Measurements from ENCODE around the gene B4GALT5. TPM values are rescaled to one million over a fixed set of nuclear protein-coding genes. Genes with fewer than 3 reads are reported as not detected.
A peak's percentile ranks its signal among the peaks of the same experiment; 100 is the strongest.

The B4GALT5 gene
- total RNA-seq, 6 donors from 2014 or later, result 16.2 to 49.0 (median 36.7) TPM

DNA sequence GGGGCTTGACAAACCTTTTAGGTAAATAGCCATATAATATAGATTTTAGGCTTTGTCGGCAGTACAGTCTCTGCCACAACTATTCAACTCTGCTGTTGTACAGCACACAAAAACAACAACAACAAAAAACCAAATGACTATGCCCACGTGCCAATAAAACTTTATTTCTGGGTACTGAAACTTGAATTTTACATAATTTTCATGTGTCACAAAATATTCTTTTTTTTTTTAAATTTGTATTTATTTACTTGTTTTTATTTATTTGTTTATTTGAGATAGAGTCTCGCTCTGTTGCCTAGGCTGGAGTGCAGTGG is 34.8 kb upstream of the B4GALT5 start:
- TF ChIP-seq CTCF (IDR thresholded peaks at IDR 0.05), result no peak
- no peak for TF ChIP-seq POLR2AphosphoS5 (IDR thresholded peaks at IDR 0.05)
- TF ChIP-seq POLR2A (IDR thresholded peaks at IDR 0.05), result no peak
- no peak for TF ChIP-seq EP300 (IDR thresholded peaks at IDR 0.05)
- Histone ChIP-seq H3K4me1 (peaks cover 0 to 23% (median 9%) of the 10 kb centered on the region in 4 donors), H3K4me3 (no peak overlapping the region), H3K27me3 (no peaks in the 10 kb centered on the region), H3K36me3 (no peaks in the 10 kb centered on the region), H3K27ac (peak overlapping the region; percentile 49 to 84 (median 78)), H3K9me3 (no peaks in the 10 kb centered on the region)
- ATAC-seq (ENCODE audit: low FRiP score in 2 of 2), result no peak
- no peak for DNase-seq
- WGBS, 2 donors, result 95 to 98% methylated on average over 3 of the region's 3 CpGs

DNA sequence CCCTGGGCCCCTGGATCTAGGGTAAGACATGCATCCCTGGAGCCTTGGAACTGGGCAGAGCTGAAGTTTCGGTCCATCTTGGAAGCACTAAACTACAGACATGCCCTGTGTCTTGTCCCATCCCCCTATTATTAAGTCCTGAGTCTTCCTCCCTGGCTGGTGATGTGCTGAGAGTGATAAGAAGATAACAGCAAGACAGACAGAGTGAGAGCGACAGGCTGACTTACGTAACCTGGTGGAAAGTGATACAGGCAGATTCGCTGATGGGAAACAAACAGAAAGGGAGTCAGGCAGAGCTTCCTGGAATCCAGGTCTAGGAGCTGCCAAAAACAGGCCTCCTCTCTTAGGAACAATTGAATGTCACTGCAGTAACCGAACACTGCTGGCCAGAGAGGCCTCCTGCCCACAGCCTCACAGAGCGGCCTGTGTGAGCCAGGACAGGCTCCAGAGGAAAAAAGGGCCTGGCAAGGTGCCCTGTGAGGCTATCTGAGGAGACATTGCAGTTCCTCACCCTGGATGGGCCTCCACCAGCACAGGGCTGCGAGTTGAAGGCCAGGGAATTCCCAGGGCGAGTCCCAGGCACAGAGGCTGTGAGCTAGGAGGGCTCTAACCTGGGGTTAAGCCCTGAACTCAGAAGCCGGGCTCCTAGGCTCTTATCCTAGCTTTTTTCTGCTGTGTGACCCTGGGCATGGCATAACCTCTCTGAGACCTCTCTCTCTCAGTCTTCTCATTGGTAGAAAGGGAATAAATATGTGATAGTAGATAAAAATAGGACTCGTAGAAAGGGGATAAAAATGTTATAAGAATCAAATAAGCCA is 34.2 kb upstream of the B4GALT5 start:
- peak; percentile 78 to 89 for ATAC-seq (ENCODE audit: low FRiP score in 2 of 2)
- peaks cover 0 to 23% (median 9%) of the 10 kb centered on the region in 4 donors for H3K4me1 ChIP-seq
- TF ChIP-seq POLR2AphosphoS5 (IDR thresholded peaks at IDR 0.05) (peak; percentile 66 to 85), EP300 (IDR thresholded peaks at IDR 0.05) (peak in 3 of 4 donors; percentile 63 to 80 (median 66)), POLR2A (IDR thresholded peaks at IDR 0.05) (no peak), CTCF (IDR thresholded peaks at IDR 0.05) (no peak)
- peak overlapping the region; percentile 60 to 84 (median 78) for H3K27ac ChIP-seq
- H3K9me3 ChIP-seq, result no peaks in the 10 kb centered on the region
- H3K4me3 ChIP-seq, result no peak overlapping the region
- H3K27me3 ChIP-seq, result no peaks in the 10 kb centered on the region
- H3K36me3 ChIP-seq, result no peaks in the 10 kb centered on the region
- DNase-seq, result peak; percentile 22 to 66
- WGBS, 2 donors, result 54 to 69% methylated on average over 7 to 10 of the region's 10 CpGs

DNA sequence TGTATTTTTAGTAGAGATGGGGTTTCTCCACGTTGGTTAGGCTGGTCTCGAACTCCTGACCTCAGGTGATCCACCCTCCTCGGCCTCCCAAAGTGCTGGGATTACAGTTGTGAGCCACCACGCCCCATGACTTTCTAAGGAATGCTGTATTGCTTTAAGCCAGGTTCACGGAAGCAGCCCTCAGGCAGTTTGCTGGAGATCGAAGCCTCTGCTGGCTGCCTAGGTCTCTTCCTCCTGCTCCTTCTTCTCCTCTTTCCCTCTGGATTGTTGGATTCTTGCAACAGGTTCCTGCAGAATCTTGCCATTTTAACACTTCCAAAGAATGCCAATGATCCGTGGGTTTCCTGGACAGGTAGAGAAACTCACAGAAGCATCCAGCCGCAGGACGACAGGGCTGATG is 29.3 kb upstream of the B4GALT5 start:
- no peaks in the 10 kb centered on the region for H3K9me3 ChIP-seq
- peaks cover 0 to 6% (median 1%) of the 10 kb centered on the region in 4 donors for H3K4me1 ChIP-seq
- ATAC-seq (ENCODE audit: low FRiP score in 2 of 2), result no peak
- H3K4me3 ChIP-seq, result no peak overlapping the region
- H3K27ac ChIP-seq, result no peak overlapping the region
- no peak for DNase-seq
- no peaks in the 10 kb centered on the region for H3K36me3 ChIP-seq
- 84 to 86% methylated on average over 9 of the region's 9 CpGs for WGBS, 2 donors
- no peaks in the 10 kb centered on the region for H3K27me3 ChIP-seq
- TF ChIP-seq POLR2AphosphoS5 (IDR thresholded peaks at IDR 0.05) (no peak), POLR2A (IDR thresholded peaks at IDR 0.05) (no peak), EP300 (IDR thresholded peaks at IDR 0.05) (no peak), CTCF (IDR thresholded peaks at IDR 0.05) (no peak)

- H3K4me1 ChIP-seq, result no peaks in the 10 kb centered on the region
- WGBS, 2 donors, result 85 to 88% methylated on average over 8 of the region's 8 CpGs
- H3K27me3 ChIP-seq, result no peaks in the 10 kb centered on the region
- ATAC-seq (ENCODE audit: low FRiP score in 2 of 2), result no peak
- H3K36me3 ChIP-seq, result no peaks in the 10 kb centered on the region
- no peak overlapping the region for H3K4me3 ChIP-seq
- no peak for DNase-seq
- H3K9me3 ChIP-seq, result no peaks in the 10 kb centered on the region
- no peak overlapping the region for H3K27ac ChIP-seq
- TF ChIP-seq CTCF (IDR thresholded peaks at IDR 0.05) (no peak), POLR2AphosphoS5 (IDR thresholded peaks at IDR 0.05) (no peak), POLR2A (IDR thresholded peaks at IDR 0.05) (no peak), EP300 (IDR thresholded peaks at IDR 0.05) (no peak)
These were observed 28.3 kb upstream of the B4GALT5 start for GRCh38 chr20:49741977-49742376.

- no peak overlapping the region for H3K27ac ChIP-seq
- DNase-seq (no peak), ATAC-seq (ENCODE audit: low FRiP score in 2 of 2) (no peak)
- no peaks in the 10 kb centered on the region for H3K27me3 ChIP-seq
- no peak overlapping the region for H3K4me3 ChIP-seq
- no peaks in the 10 kb centered on the region for H3K36me3 ChIP-seq
- WGBS, 2 donors, result 88 to 89% methylated on average over 5 of the region's 5 CpGs
- H3K9me3 ChIP-seq, result no peaks in the 10 kb centered on the region
- TF ChIP-seq CTCF (IDR thresholded peaks at IDR 0.05), result no peak
- TF ChIP-seq EP300 (IDR thresholded peaks at IDR 0.05), result no peak
- no peak for TF ChIP-seq POLR2A (IDR thresholded peaks at IDR 0.05)
- no peak for TF ChIP-seq POLR2AphosphoS5 (IDR thresholded peaks at IDR 0.05)
- H3K4me1 ChIP-seq, result no peaks in the 10 kb centered on the region
These were observed 27.1 kb upstream of the B4GALT5 start for GRCh38 chr20:49740807-49741206.
